ENCODE data around the gene KIF21B. TPM values are rescaled to one million over a fixed set of nuclear protein-coding genes. Genes with fewer than 3 reads are reported as not detected.
"Not testable (repeated sequence)": the region's sequence is repeated elsewhere in the genome, so short reads cannot be mapped to it uniquely, and the experiment has no call there.

KIF21B gene
- total and polyA plus RNA-seq, 9 donors = 0.58 to 1.2 (median 0.95) TPM

GRCh38 chr1:200954434-200954833, 69.1 kb downstream of the KIF21B start:
- H3K27me3 ChIP-seq (ENCODE audit: control insufficient read depth, insufficient read depth, low read length) = no peaks in the 10 kb centered on the region
- H3K36me3 ChIP-seq (ENCODE audit: control insufficient read depth, insufficient read depth, low read length) = no peaks in the 10 kb centered on the region
- H3K4me3 ChIP-seq (ENCODE audit: low read length) = no peak overlapping the region
- no peak overlapping the region for H3K27ac ChIP-seq (ENCODE audit: low read length)
- no peak for DNase-seq
- peaks cover 2% of the 10 kb centered on the region for H3K4me1 ChIP-seq (ENCODE audit: control insufficient read depth, insufficient read depth, low read length)
- WGBS (ENCODE audit: insufficient coverage) = no CpG with 5 or more reads among the region's 3 CpGs
- H3K9me3 ChIP-seq (replicated peaks; ENCODE audit: control insufficient read depth, low read depth, low read length) = no peaks in the 10 kb centered on the region

- DNase-seq = no peak
- H3K27ac ChIP-seq (ENCODE audit: low read length) = no peak overlapping the region
- WGBS (ENCODE audit: insufficient coverage) = 89% methylated on average over 1 of the region's 2 CpGs
- peaks cover 8% of the 10 kb centered on the region for H3K9me3 ChIP-seq (replicated peaks; ENCODE audit: control insufficient read depth, low read depth, low read length)
- no peaks in the 10 kb centered on the region for H3K36me3 ChIP-seq (ENCODE audit: control insufficient read depth, insufficient read depth, low read length)
- H3K4me3 ChIP-seq (ENCODE audit: low read length) = no peak overlapping the region
- H3K4me1 ChIP-seq (ENCODE audit: control insufficient read depth, insufficient read depth, low read length) = no peaks in the 10 kb centered on the region
- H3K27me3 ChIP-seq (ENCODE audit: control insufficient read depth, insufficient read depth, low read length) = peaks cover 2% of the 10 kb centered on the region
Observed at GRCh38 chr1:200951016-200951415, 72.5 kb downstream of the KIF21B start.

GRCh38 chr1:200949626-200950025, 73.9 kb downstream of the KIF21B start:
- Histone ChIP-seq H3K9me3 (replicated peaks; ENCODE audit: control insufficient read depth, low read depth, low read length) (peaks cover 8% of the 10 kb centered on the region), H3K27ac (ENCODE audit: low read length) (no peak overlapping the region), H3K36me3 (ENCODE audit: control insufficient read depth, insufficient read depth, low read length) (no peaks in the 10 kb centered on the region), H3K4me3 (ENCODE audit: low read length) (no peak overlapping the region), H3K4me1 (ENCODE audit: control insufficient read depth, insufficient read depth, low read length) (no peaks in the 10 kb centered on the region), H3K27me3 (ENCODE audit: control insufficient read depth, insufficient read depth, low read length) (peaks cover 2% of the 10 kb centered on the region)
- DNase-seq = no peak
- WGBS (ENCODE audit: insufficient coverage) = 98% methylated on average over 6 of the region's 8 CpGs

GRCh38 chr1:200947059-200947566, 76.4 kb downstream of the KIF21B start:
- no peaks in the 10 kb centered on the region for H3K4me1 ChIP-seq (ENCODE audit: control insufficient read depth, insufficient read depth, low read length)
- no CpG with 5 or more reads among the region's 3 CpGs for WGBS (ENCODE audit: insufficient coverage)

GRCh38 chr1:200945111-200945510, 78.4 kb downstream of the KIF21B start:
- Histone ChIP-seq H3K4me3 (ENCODE audit: low read length) (no peak overlapping the region), H3K27me3 (ENCODE audit: control insufficient read depth, insufficient read depth, low read length) (peaks cover 2% of the 10 kb centered on the region), H3K9me3 (replicated peaks; ENCODE audit: control insufficient read depth, low read depth, low read length) (peaks cover 8% of the 10 kb centered on the region), H3K36me3 (ENCODE audit: control insufficient read depth, insufficient read depth, low read length) (no peaks in the 10 kb centered on the region), H3K27ac (ENCODE audit: low read length) (no peak overlapping the region), H3K4me1 (ENCODE audit: control insufficient read depth, insufficient read depth, low read length) (no peaks in the 10 kb centered on the region)
- no CpG with 5 or more reads among the region's 3 CpGs for WGBS (ENCODE audit: insufficient coverage)
- DNase-seq = no peak

More at GRCh38 chr1:200947059-200947566, 76.4 kb downstream of the KIF21B start:
- no peak overlapping the region for H3K27ac ChIP-seq (ENCODE audit: low read length)
- H3K9me3 ChIP-seq (replicated peaks; ENCODE audit: control insufficient read depth, low read depth, low read length) = peaks cover 8% of the 10 kb centered on the region
- H3K4me3 ChIP-seq (ENCODE audit: low read length) = no peak overlapping the region
- no peak for DNase-seq
- H3K36me3 ChIP-seq (ENCODE audit: control insufficient read depth, insufficient read depth, low read length) = no peaks in the 10 kb centered on the region
- peaks cover 2% of the 10 kb centered on the region for H3K27me3 ChIP-seq (ENCODE audit: control insufficient read depth, insufficient read depth, low read length)

- no peak for DNase-seq
- Histone ChIP-seq H3K27me3 (ENCODE audit: control insufficient read depth, insufficient read depth, low read length) (no peaks in the 10 kb centered on the region), H3K9me3 (replicated peaks; ENCODE audit: control insufficient read depth, low read depth, low read length) (no peaks in the 10 kb centered on the region), H3K36me3 (ENCODE audit: control insufficient read depth, insufficient read depth, low read length) (no peaks in the 10 kb centered on the region), H3K4me1 (ENCODE audit: control insufficient read depth, insufficient read depth, low read length) (no peaks in the 10 kb centered on the region), H3K27ac (ENCODE audit: low read length) (no peak overlapping the region), H3K4me3 (ENCODE audit: low read length) (no peak overlapping the region)
- WGBS (ENCODE audit: insufficient coverage) = no CpG with 5 or more reads among the region's 4 CpGs
Observed at GRCh38 chr1:200938955-200939354, 84.6 kb downstream of the KIF21B start.

- 100% methylated on average over 5 of the region's 18 CpGs for WGBS (ENCODE audit: insufficient coverage)
- not testable (repeated sequence) for DNase-seq; H3K4me1 ChIP-seq (ENCODE audit: control insufficient read depth, insufficient read depth, low read length)
Observed at GRCh38 chr1:200935286-200935962, 88.1 kb downstream of the KIF21B start.

GRCh38 chr1:200934676-200935245, 88.8 kb downstream of the KIF21B start:
- H3K36me3 ChIP-seq (ENCODE audit: control insufficient read depth, insufficient read depth, low read length) = no peaks in the 10 kb centered on the region
- no peaks in the 10 kb centered on the region for H3K4me1 ChIP-seq (ENCODE audit: control insufficient read depth, insufficient read depth, low read length)
- H3K9me3 ChIP-seq (replicated peaks; ENCODE audit: control insufficient read depth, low read depth, low read length) = no peaks in the 10 kb centered on the region
- no peak for DNase-seq
- H3K27me3 ChIP-seq (ENCODE audit: control insufficient read depth, insufficient read depth, low read length) = no peaks in the 10 kb centered on the region
- H3K27ac ChIP-seq (ENCODE audit: low read length) = no peak overlapping the region
- whole genome bisulfite sequencing (ENCODE audit: insufficient coverage) = 95% methylated on average over 5 of the region's 13 CpGs
- H3K4me3 ChIP-seq (ENCODE audit: low read length) = no peak overlapping the region

More at GRCh38 chr1:200935286-200935962, 88.1 kb downstream of the KIF21B start:
- not testable (repeated sequence) for H3K36me3 ChIP-seq (ENCODE audit: control insufficient read depth, insufficient read depth, low read length); H3K27ac ChIP-seq (ENCODE audit: low read length); H3K4me3 ChIP-seq (ENCODE audit: low read length); H3K9me3 ChIP-seq (replicated peaks; ENCODE audit: control insufficient read depth, low read depth, low read length); H3K27me3 ChIP-seq (ENCODE audit: control insufficient read depth, insufficient read depth, low read length)

GRCh38 chr1:200931776-200932175, 91.7 kb downstream of the KIF21B start:
- Histone ChIP-seq H3K36me3 (ENCODE audit: control insufficient read depth, insufficient read depth, low read length) (no peaks in the 10 kb centered on the region), H3K27me3 (ENCODE audit: control insufficient read depth, insufficient read depth, low read length) (no peaks in the 10 kb centered on the region)
- 83% methylated on average over 1 of the region's 2 CpGs for WGBS (ENCODE audit: insufficient coverage)

GRCh38 chr1:200930285-200930684, 93.2 kb downstream of the KIF21B start:
- H3K36me3 ChIP-seq (ENCODE audit: control insufficient read depth, insufficient read depth, low read length); H3K27me3 ChIP-seq (ENCODE audit: control insufficient read depth, insufficient read depth, low read length); H3K27ac ChIP-seq (ENCODE audit: low read length); H3K4me1 ChIP-seq (ENCODE audit: control insufficient read depth, insufficient read depth, low read length); DNase-seq; H3K4me3 ChIP-seq (ENCODE audit: low read length); H3K9me3 ChIP-seq (replicated peaks; ENCODE audit: control insufficient read depth, low read depth, low read length): not testable (repeated sequence)
- WGBS (ENCODE audit: insufficient coverage) = 90% methylated on average over 2 of the region's 8 CpGs

More at GRCh38 chr1:200931776-200932175, 91.7 kb downstream of the KIF21B start:
- peaks cover 4% of the 10 kb centered on the region for H3K4me1 ChIP-seq (ENCODE audit: control insufficient read depth, insufficient read depth, low read length)
- no peak for DNase-seq
- no peak overlapping the region for H3K4me3 ChIP-seq (ENCODE audit: low read length)
- no peaks in the 10 kb centered on the region for H3K9me3 ChIP-seq (replicated peaks; ENCODE audit: control insufficient read depth, low read depth, low read length)
- no peak overlapping the region for H3K27ac ChIP-seq (ENCODE audit: low read length)

Measured in muscle of leg (tissue), 11 donors.